K562 (cell line): ENCODE data around the gene COL25A1. TPM values are rescaled to one million over a fixed set of nuclear protein-coding genes. Genes with fewer than 3 reads are reported as not detected.

Source experiments
- ATAC-seq: fragments of 200-7000 bp; cut with Tn5 transposase; 3 replicates; pipeline ENCODE4 v1.9.1; 2020; ENCODE audit warnings: moderate library complexity
- BruUV-seq: library from RNA; stranded (reverse); fragments of 400-500 nt; replicated peaks from 2 replicates; lab custom pipeline; 2021; lab: Mats Ljungman, UMichigan
- CTCF ChIA-PET: fragments of 300-600 bp; formaldehyde crosslinking; extraction: SDS; loops from one replicate; lab custom pipeline; 2021; ENCODE audit warnings: low intra/inter-chr PET ratio; lab: Yijun Ruan, JAX
- POLR2A ChIA-PET: fragments of 300-600, 350-650 bp; sonication (Branson Sonifier 250); formaldehyde crosslinking; extraction: SDS; loops from one replicate; lab custom pipeline; 2021; ENCODE audit warnings: antibody characterized with exemption, inconsistent platforms; lab: Yijun Ruan, JAX
- DNase-seq, 4 experiments: peaks; one replicate each; pipeline versions ENCODE4 v3.0.0 to v3.0.0-alpha.2; 2011 to 2018; ENCODE audit warnings: low spot score in 3 of 4, mixed read lengths in 3 of 4; ENCODE audit errors: extremely low read depth in 1 of 4
- FAIRE-seq: peaks from 2 replicates; lab custom pipeline; 2011; peaks lifted over from hg19 to GRCh38; lab: Jason Lieb, UNC
- H2AFZ ChIP-seq: 2 replicates; pipeline ENCODE4 v1.6.0; 2011; ENCODE audit warnings: low read depth, low read length, control low read depth, inconsistent platforms
- H3K27ac ChIP-seq: fragments of 200-600 bp; 3 replicates; pipeline ENCODE4 v1.8.0; 2011; ENCODE audit warnings: low read depth, mild to moderate bottlenecking, control low read depth, inconsistent platforms, low read length, moderate library complexity, mixed read lengths; ENCODE audit errors: extremely low read depth
- H3K27me3 ChIP-seq, 2 experiments: fragments of 300-600 bp in 1 of 2; 2 replicates in 1 of 2; 3 replicates in 1 of 2; pipeline versions ENCODE4 v1.6.0 to v1.8.0; 2011; ENCODE audit warnings: inconsistent platforms in 2 of 2, low read length in 2 of 2, mild to moderate bottlenecking in 1 of 2, mixed read lengths in 1 of 2, moderate library complexity in 1 of 2; ENCODE audit not compliant: control insufficient read depth in 2 of 2, insufficient read depth in 2 of 2
- H3K36me3 ChIP-seq: fragments of 300-600 bp; 3 replicates; pipeline ENCODE4 v1.8.0; 2011; ENCODE audit warnings: mild to moderate bottlenecking, low read length, inconsistent platforms; ENCODE audit not compliant: control insufficient read depth, insufficient read depth
- H3K4me1 ChIP-seq, 2 experiments: fragments of 200-600 bp in 1 of 2; replicated peaks in 1 of 2; 2 replicates in 1 of 2; 3 replicates in 1 of 2; pipeline versions ENCODE4 v1.5.1 to v1.8.0; 2011; ENCODE audit warnings: inconsistent platforms in 2 of 2, low read length in 2 of 2, mild to moderate bottlenecking in 1 of 2, mixed read lengths in 1 of 2, moderate library complexity in 1 of 2; ENCODE audit not compliant: control insufficient read depth in 2 of 2, insufficient read depth in 2 of 2
- H3K4me2 ChIP-seq: 2 replicates; pipeline ENCODE4 v1.6.1; 2011; ENCODE audit warnings: low read length, control low read depth, inconsistent platforms, mixed read lengths; ENCODE audit not compliant: insufficient read depth
- H3K4me3 ChIP-seq: fragments of 200-600 bp; sonication (generic), shearing (Covaris generic); 2 replicates; pipeline ENCODE4 v1.5.1; 2016; ENCODE audit warnings: control low read depth, inconsistent platforms
- H3K79me2 ChIP-seq: fragments of 200-600 bp; 3 replicates; pipeline ENCODE4 v1.8.0; 2011; ENCODE audit warnings: low read length, inconsistent platforms; ENCODE audit not compliant: control insufficient read depth, insufficient read depth
- H3K9ac ChIP-seq, 2 experiments: 2 replicates each; pipeline versions ENCODE4 v1.6.0 to v1.6.1; 2011; ENCODE audit warnings: low read depth in 2 of 2, low read length in 2 of 2, control low read depth in 1 of 2, inconsistent platforms in 1 of 2, mild to moderate bottlenecking in 1 of 2, mixed read lengths in 1 of 2; ENCODE audit not compliant: insufficient read depth in 1 of 2
- H3K9me1 ChIP-seq: one replicate; pipeline ENCODE4 v1.6.0; 2011; ENCODE audit warnings: inconsistent platforms, mild to moderate bottlenecking, low read length, moderate library complexity; ENCODE audit not compliant: control insufficient read depth, insufficient read depth
- H3K9me3 ChIP-seq: replicated peaks from 2 replicates; pipeline ENCODE4 v1.5.1; 2011; ENCODE audit warnings: low read depth, low read length, inconsistent platforms; ENCODE audit not compliant: control insufficient read depth, insufficient read depth
- H4K20me1 ChIP-seq: replicated peaks from 2 replicates; pipeline ENCODE4 v1.6.1; 2011; ENCODE audit warnings: low read length, inconsistent platforms, mixed read lengths; ENCODE audit not compliant: control insufficient read depth, insufficient read depth
- ARID3A ChIP-seq: IDR thresholded peaks from 2 replicates; pipeline ENCODE4 v1.6.1; 2012; ENCODE audit warnings: low read depth, low read length, improper control_type of control experiment, borderline replicate concordance
- PBX2 ChIP-seq, 2 experiments: IDR thresholded peaks in 1 of 2; conservative IDR thresholded peaks in 1 of 2; 2 replicates each; pipeline ENCODE4 v1.6.1; 2016; ENCODE audit warnings: low read depth in 2 of 2, mild to moderate bottlenecking in 1 of 2, missing compliant biosample characterization in 1 of 2, missing genetic modification characterization in 1 of 2, moderate library complexity in 1 of 2
- whole genome bisulfite sequencing: fragments of 100-300 bp; shearing (Covaris generic); methylation state at CpG from one replicate; pipeline ENCODE4 v1.1.6; 2016; ENCODE audit warnings: low coverage, mixed read lengths; ENCODE audit not compliant: insufficient coverage; ENCODE audit errors: missing lambda C conversion rate; 5-methylcytosine and 5-hydroxymethylcytosine counted together
- in situ Hi-C: fragments of 300-500 bp; cut with MboI; formaldehyde crosslinking; loops from 4 replicates; pipeline ENCODE4 v1.15.0; 2018; ENCODE audit warnings: inconsistent platforms, mixed read lengths
- intact Hi-C: fragments of 100-400 bp; cut with micrococcal nuclease; formaldehyde crosslinking; loops from 2 replicates; pipeline ENCODE4 v1.14.2; 2022
- polyA plus RNA-seq, 8 experiments: library from polyadenylated mRNA; depleted of rRNA in 4 of 8; stranded (reverse) in 5 of 8; unstranded in 3 of 8; fragments of >200 nt; fragmentation: Nextera tagmentation in 2 of 8; fragmentation: Illumina TruSeq in 1 of 8; extraction: Ambion mirVana in 2 of 8; extraction: Trizol in 1 of 8; gene quantifications; 2 replicates each; pipeline versions ENCODE4 v1.2.1 to v1.2.3, GENCODE V29; 2011 to 2014; ENCODE audit warnings: inconsistent platforms in 1 of 8, missing spikeins in 1 of 8
- total RNA-seq, 7 experiments: library from RNA; depleted of rRNA in 6 of 7; stranded (reverse); fragments of >200 nt in 6 of 7; fragmentation: Illumina TruSeq in 2 of 7; extraction: Trizol in 2 of 7; gene quantifications; 2 replicates each; pipeline versions ENCODE4 v1.2.1 to v1.2.3, GENCODE V29; 2011 to 2021; ENCODE audit warnings: low replicate concordance in 1 of 7

Gene COL25A1
- total and polyA plus RNA-seq, 9 of the 15 experiments (the other 6 are each of a cell fraction or from before 2014, with no cell fraction given), result 0.03 to 0.62 (median 0.27) TPM

GRCh38 chr4:109077505-109077904 is 225.0 kb downstream of the COL25A1 start:
- H3K4me3 ChIP-seq, result no peak overlapping the region
- no peak overlapping the region for H3K9ac ChIP-seq
- in situ Hi-C loops (no loop called here), intact Hi-C loops (loop anchor here (2.0 to 10.0 kb wide), 2 partner anchors 221 to 327 kb away; no protein-coding TSS in a partner anchor)
- no peak overlapping the region for H3K4me2 ChIP-seq
- H3K9me3 ChIP-seq, result no peaks in the 10 kb centered on the region
- H3K79me2 ChIP-seq, result no peaks in the 10 kb centered on the region
- no peaks in the 10 kb centered on the region for H3K9me1 ChIP-seq
- 52% methylated on average over 3 of the region's 3 CpGs for WGBS
- no peaks in the 10 kb centered on the region for H4K20me1 ChIP-seq
- TF ChIP-seq PBX2 (CRISPR knock-in tag; IDR thresholded peaks at IDR 0.05; ENCODE audit: low read depth) (no peak), PBX2 (tag; conservative IDR thresholded peaks at IDR 0.05; ENCODE audit: low read depth) (0 out of 2 replicates have a peak, but pooled peaks have one; percentile 48), ARID3A (no peak)
- peak overlapping the region; percentile 69 for H2AFZ ChIP-seq
- H3K27me3 ChIP-seq, result no peaks in the 10 kb centered on the region
- DNase-seq (no peak), FAIRE-seq (no peak), ATAC-seq (no peak; the same call in 1 of the 3 replicates)
- ChIA-PET CTCF (no interaction called here), POLR2A (interaction anchor here (0.7 kb wide), 1 partner anchor 29 kb away, joined by 3 read pairs; no protein-coding TSS in a partner anchor)
- no peak overlapping the region for H3K27ac ChIP-seq
- no peaks in the 10 kb centered on the region for H3K36me3 ChIP-seq
- BruUV-seq, result no TSS peak
- no peaks in the 10 kb centered on the region; a peak in 1 of 5 replicates for H3K4me1 ChIP-seq
